HG03175 (cell line): Measurements from ENCODE around the gene SCAMP4.

ENCODE experiments used
- ATAC-seq: cut with Tn5 transposase; IDR thresholded peaks from one replicate; pipeline ENCODE4 v1.9.1; 2021; ENCODE audit warnings: mild to moderate bottlenecking, moderate library complexity; ENCODE audit not compliant: unreplicated experiment

The SCAMP4 gene

GRCh38 chr19:1905110-1905862, at the start of gene SCAMP4, which contains the start of gene ADAT3:
Gene SCAMP4 (plus strand): TSS chr19:1905399. CDS start chr19:1915020, 9,621 bp downstream.
Gene ADAT3 (plus strand): TSS chr19:1905399. CDS start chr19:1912048, 6,649 bp downstream.
- peak; percentile 80 for ATAC-seq

- ATAC-seq, result no peak
These were observed 49.4 kb upstream of the SCAMP4 start for GRCh38 chr19:1855828-1856255.

DNA sequence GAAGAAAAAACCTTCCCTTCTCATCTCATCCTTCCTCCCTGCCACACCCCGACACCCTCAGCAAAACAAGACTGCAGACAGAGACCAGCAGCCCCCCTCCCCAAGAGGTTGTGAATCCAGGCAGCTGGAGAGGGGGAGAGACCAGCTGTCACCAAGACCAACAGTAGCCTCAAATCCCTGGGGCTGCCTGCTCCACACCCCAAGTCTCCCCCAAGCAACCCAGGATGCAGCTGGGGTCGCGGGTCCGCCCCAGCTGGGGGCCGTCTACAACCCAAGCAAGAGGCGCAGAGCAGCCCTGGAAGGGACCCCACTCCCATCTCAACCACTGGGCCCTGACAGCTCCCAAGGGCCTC, 48.9 kb upstream of the SCAMP4 start:
- ATAC-seq, result no peak

- no peak for ATAC-seq
These were observed 48.2 kb upstream of the SCAMP4 start for GRCh38 chr19:1856698-1857603.

GRCh38 chr19:1857648-1858326, 47.4 kb upstream of the SCAMP4 start:
- no peak for ATAC-seq

DNA sequence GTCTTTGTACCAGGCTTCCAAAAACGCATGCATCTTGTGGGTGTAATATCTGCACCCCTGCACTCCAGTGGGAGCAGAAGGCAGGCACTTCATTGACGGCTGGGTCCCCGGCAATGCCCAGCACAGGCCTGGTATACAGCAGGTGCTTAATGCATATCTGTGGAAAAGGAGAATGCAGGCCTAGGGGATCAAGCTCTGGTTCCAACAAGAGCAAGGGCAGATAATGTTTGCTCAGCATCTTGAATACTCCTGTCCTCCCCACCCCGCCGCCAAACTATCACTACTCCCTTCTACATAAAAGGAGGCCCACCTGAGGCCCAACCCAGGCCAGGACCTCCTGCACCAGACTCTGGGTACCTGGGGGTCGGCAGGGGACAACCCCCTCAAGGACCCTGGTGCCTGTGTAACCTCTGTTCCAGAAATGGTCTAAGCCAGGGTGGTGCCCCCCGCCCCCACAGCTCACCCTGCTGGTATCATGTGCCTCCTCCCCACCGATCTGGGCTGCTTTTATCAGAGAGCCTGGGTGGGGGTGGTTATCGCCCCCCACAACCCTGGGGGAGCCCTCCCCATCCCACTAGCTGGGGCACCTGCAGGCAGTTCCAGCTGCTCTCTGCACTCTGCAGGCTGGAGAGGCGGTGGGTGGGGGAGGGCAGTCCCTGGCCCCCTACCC, 46.7 kb upstream of the SCAMP4 start:
- no peak for ATAC-seq

DNA sequence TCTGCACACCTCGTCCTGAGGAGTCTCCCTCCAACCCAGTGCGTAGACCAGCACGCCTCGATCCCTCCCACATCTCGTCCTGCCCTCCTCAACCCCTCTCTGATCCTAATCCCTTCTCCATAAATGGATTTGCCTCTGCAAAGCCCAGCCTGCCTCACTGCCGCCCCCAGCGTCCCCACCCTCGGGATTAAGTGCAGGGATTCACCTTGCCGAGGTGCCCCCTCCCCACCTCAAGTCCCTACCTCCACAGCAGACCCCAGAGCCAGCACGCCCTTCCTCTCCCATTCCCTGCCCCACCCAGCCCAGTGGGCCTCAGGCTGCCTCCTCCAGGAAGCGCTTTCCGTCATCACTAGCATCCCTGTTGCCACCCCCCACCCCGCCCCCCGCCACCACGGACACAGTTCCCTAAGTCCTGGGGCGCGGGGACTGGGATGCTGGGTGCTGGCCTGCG, 45.8 kb upstream of the SCAMP4 start:
- ATAC-seq, result no peak

GRCh38 chr19:1860042-1860775, 45.0 kb upstream of the SCAMP4 start:
- ATAC-seq, result no peak

- no peak for ATAC-seq
These were observed 44.2 kb upstream of the SCAMP4 start for GRCh38 chr19:1860821-1861598.

GRCh38 chr19:1861599-1862031, 43.6 kb upstream of the SCAMP4 start:
- ATAC-seq, result no peak

- no peak for ATAC-seq
These were observed 43.2 kb upstream of the SCAMP4 start for GRCh38 chr19:1862068-1862423.

- no peak for ATAC-seq
These were observed 42.5 kb upstream of the SCAMP4 start for GRCh38 chr19:1862424-1863327.

- no peak for ATAC-seq
These were observed 41.9 kb upstream of the SCAMP4 start, which contains the start of gene KLF16 for GRCh38 chr19:1863328-1863637. Gene KLF16 (minus strand): TSS chr19:1863579. CDS start chr19:1863497, 82 bp downstream.

GRCh38 chr19:1863638-1864479, 41.3 kb upstream of the SCAMP4 start:
- ATAC-seq, result peak; percentile 59

DNA sequence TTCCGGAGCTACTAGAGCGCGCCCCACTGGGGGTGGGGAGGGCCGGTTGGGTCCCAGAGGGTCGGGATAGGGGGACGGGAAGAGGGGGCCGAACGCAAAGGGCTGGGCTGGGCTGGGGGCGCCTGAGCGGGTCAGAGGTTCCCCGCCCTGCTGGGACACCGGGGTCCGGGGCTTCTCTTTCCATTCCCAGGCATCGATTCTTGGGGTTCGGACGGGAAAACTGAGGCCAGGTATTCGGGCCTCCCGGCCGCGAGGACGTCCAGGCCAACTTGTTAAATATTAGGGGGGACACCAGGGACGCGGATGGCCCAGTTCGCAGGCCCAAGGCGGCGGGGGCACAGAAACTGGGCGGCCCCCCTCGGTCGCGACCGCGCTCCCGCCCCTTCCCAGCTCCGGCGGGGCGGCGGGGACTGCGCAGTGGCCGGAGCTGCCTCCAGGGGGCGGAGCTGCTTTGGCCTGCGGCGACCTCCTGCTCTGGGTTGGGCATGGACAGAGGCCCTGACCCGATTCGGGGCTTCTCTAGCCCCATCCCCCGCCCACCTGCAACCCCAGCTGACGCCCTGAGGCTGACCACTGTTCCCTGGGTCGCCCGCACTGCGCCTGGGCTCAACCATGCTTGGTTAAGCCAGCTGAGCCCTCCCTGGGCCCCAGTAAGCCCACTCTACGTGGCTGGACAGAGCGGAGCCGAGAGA, 40.6 kb upstream of the SCAMP4 start:
- ATAC-seq, result peak; percentile 26

DNA sequence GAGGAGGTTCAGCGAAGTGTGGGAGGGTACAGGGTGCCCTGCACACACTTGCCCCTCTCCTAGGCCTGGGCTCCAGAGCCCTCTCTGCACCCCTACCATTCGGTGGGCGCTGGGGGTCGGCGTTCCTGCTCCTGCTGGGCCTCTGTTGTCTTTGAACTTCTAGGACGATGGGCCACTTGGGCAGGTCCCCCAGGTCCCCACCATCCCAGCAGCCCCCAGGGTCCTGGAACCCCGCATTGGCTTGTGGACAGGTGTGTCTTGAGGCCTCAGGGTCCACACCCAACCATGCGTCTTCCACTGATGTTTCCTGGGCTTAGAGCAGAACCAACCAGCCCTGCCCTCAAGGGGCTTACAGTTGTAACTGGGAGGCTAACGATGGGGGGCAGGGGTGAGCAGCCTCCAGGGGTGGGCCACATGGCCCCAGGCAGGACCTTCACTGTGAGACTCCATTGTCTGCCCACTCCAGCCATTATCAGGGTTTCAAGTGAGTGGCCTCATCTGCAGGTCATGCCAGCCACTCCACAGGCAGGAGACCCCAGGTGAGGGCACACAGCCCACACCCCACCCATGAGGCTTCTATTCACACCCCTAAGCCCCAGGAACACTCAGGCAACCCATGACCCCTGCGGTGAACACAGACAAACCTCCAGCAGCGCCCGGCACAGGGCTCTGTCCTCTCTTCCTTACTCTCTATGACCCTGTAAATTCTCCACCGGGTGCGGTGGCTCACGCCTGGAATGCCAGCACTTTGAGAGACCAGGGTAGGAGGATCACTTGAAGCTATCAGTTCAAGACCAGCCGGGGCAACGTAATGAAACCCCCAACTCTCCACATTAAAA, 39.8 kb upstream of the SCAMP4 start:
- no peak for ATAC-seq
